ENCODE data around the gene CHST2. TPM values are rescaled to one million over a fixed set of nuclear protein-coding genes. Genes with fewer than 3 reads are reported as not detected.

CHST2 gene
- total RNA-seq, 1 donor from 2014 or later: 12.3 TPM

- ATAC-seq (ENCODE audit: low read depth) (no peak), DNase-seq (no peak)
- no peaks in the 10 kb centered on the region for H3K36me3 Mint-ChIP-seq (ENCODE audit: low read depth)
- POLR2A ChIA-PET: no interaction called here
- no peaks in the 10 kb centered on the region for H3K27me3 Mint-ChIP-seq
- intact Hi-C loops (cut with micrococcal nuclease): no loop called here
- H3K27ac Mint-ChIP-seq: no peak overlapping the region
- CTCF ChIA-PET: no interaction called here
- TF ChIP-seq CTCF (IDR thresholded peaks at IDR 0.05): no peak
- peaks cover 2% of the 10 kb centered on the region for H3K9me3 Mint-ChIP-seq
- H3K4me1 Mint-ChIP-seq: no peaks in the 10 kb centered on the region
- H3K4me3 Mint-ChIP-seq: no peak overlapping the region
These were observed 28.4 kb upstream of the CHST2 start for GRCh38 chr3:143090976-143091837.

GRCh38 chr3:143092191-143092590 lies 27.4 kb upstream of the CHST2 start:
- DNase-seq (no peak), ATAC-seq (ENCODE audit: low read depth) (no peak)
- Mint-ChIP-seq H3K36me3 (ENCODE audit: low read depth) (no peaks in the 10 kb centered on the region), H3K27ac (no peak overlapping the region), H3K9me3 (peaks cover 2% of the 10 kb centered on the region), H3K27me3 (no peaks in the 10 kb centered on the region), H3K4me1 (no peaks in the 10 kb centered on the region), H3K4me3 (no peak overlapping the region)
- ChIA-PET CTCF (no interaction called here), POLR2A (interaction anchor here (0.6 kb wide), 1 partner anchor 9 kb away, joined by 3 read pairs; no protein-coding TSS in a partner anchor)
- no peak for TF ChIP-seq CTCF (IDR thresholded peaks at IDR 0.05)
- intact Hi-C loops (cut with micrococcal nuclease): no loop called here

GRCh38 chr3:143095813-143096212 lies 23.8 kb upstream of the CHST2 start:
- no peak for TF ChIP-seq CTCF (IDR thresholded peaks at IDR 0.05)
- no peaks in the 10 kb centered on the region for H3K36me3 Mint-ChIP-seq (ENCODE audit: low read depth)
- no peaks in the 10 kb centered on the region for H3K27me3 Mint-ChIP-seq
- ATAC-seq (ENCODE audit: low read depth) (no peak), DNase-seq (no peak)
- H3K4me1 Mint-ChIP-seq: no peaks in the 10 kb centered on the region
- no peak overlapping the region for H3K4me3 Mint-ChIP-seq
- CTCF ChIA-PET: no interaction called here
- intact Hi-C loops (cut with micrococcal nuclease): no loop called here
- peaks cover 2% of the 10 kb centered on the region for H3K9me3 Mint-ChIP-seq
- POLR2A ChIA-PET: no interaction called here
- no peak overlapping the region for H3K27ac Mint-ChIP-seq

- Mint-ChIP-seq H3K27ac (no peak overlapping the region), H3K4me1 (no peaks in the 10 kb centered on the region), H3K27me3 (peaks cover 5% of the 10 kb centered on the region), H3K9me3 (peaks cover 2% of the 10 kb centered on the region), H3K36me3 (ENCODE audit: low read depth) (no peaks in the 10 kb centered on the region), H3K4me3 (no peak overlapping the region)
- CTCF ChIA-PET: no interaction called here
- DNase-seq (no peak), ATAC-seq (ENCODE audit: low read depth) (no peak)
- TF ChIP-seq CTCF (IDR thresholded peaks at IDR 0.05): no peak
- intact Hi-C loops (cut with micrococcal nuclease): no loop called here
- POLR2A ChIA-PET: interaction anchor here (1.0 kb wide), 1 partner anchor 14 kb away, joined by 3 read pairs; no protein-coding TSS in a partner anchor
These were observed 21.4 kb upstream of the CHST2 start for GRCh38 chr3:143098032-143098764.

- Mint-ChIP-seq H3K27ac (no peak overlapping the region), H3K9me3 (peaks cover 2% of the 10 kb centered on the region), H3K36me3 (ENCODE audit: low read depth) (no peaks in the 10 kb centered on the region), H3K4me3 (no peak overlapping the region), H3K27me3 (peaks cover 5% of the 10 kb centered on the region), H3K4me1 (peaks cover 3% of the 10 kb centered on the region)
- DNase-seq (no peak), ATAC-seq (ENCODE audit: low read depth) (no peak)
- no peak for TF ChIP-seq CTCF (IDR thresholded peaks at IDR 0.05)
- intact Hi-C loops (cut with micrococcal nuclease): no loop called here
- POLR2A ChIA-PET: no interaction called here
- CTCF ChIA-PET: no interaction called here
These were observed 20.4 kb upstream of the CHST2 start for GRCh38 chr3:143099210-143099609.

All from activated B cell treated with CpG ODN at 0.5 μM for 24 hours (primary cell).